Left lobe of liver (tissue), 2 donors: ENCODE data around the gene COG5. TPM values are rescaled to one million over a fixed set of nuclear protein-coding genes. Genes with fewer than 3 reads are reported as not detected.

Source experiments
- ATAC-seq: fragments of 200-7000 bp; cut with Tn5 transposase; one replicate; pipeline ENCODE4 v1.9.1; 2020; ENCODE audit warnings: mild to moderate bottlenecking, moderate library complexity
- DNase-seq: peaks from one replicate; pipeline ENCODE4 v3.0.0-alpha.2; 2020; ENCODE audit warnings: low spot score
- total RNA-seq: library from RNA; stranded (reverse); gene quantifications from one replicate; pipeline ENCODE4 v1.2.1, GENCODE V29; 2021
- donor health status: DM: no; HTN: no; CAD: no; lungs with moderate emphysema.
- donor health status: DM: no; HTN: yes; CAD: no.

The COG5 gene
- total RNA-seq, 1 donor from 2014 or later: 12.9 TPM

DNA sequence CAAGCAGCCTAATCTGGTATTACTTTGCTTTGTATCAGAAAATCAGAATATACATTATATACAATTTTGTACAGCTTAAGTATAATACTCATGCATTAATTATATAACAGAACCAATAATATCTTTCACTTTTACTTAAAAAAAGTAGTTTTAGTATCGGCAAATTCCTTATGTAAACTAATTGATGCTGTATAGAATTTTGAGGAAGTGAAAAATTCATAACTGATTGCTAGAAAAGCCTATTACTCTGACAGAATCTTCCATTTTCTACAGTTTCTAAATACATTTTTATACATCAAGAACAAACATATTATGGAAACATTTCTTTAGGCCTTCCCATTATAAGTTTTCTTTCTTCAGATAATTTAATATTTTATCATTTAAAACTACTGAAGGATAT lies 217.8 kb downstream of the COG5 start:
- DNase-seq (no peak), ATAC-seq (no peak)

DNA sequence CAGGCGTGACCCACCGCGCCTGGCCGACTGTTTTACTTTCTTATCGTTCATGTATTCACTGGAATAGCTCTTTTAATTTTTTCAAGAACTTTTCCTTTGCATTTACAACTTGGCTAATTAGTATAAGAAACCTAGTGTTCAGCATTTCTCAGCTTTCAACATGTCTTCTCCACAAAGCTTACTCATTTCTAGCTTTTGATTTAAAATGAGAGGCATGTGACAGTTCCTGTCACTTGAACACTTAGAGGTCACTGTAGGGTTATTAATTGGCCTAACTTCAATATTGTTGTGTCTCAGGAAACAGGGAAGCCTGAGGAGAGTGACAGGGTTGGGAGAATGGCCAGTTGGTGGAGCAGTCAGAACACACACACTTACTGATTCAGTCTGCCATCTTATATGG lies 218.9 kb downstream of the COG5 start:
- DNase-seq (no peak), ATAC-seq (no peak)

DNA sequence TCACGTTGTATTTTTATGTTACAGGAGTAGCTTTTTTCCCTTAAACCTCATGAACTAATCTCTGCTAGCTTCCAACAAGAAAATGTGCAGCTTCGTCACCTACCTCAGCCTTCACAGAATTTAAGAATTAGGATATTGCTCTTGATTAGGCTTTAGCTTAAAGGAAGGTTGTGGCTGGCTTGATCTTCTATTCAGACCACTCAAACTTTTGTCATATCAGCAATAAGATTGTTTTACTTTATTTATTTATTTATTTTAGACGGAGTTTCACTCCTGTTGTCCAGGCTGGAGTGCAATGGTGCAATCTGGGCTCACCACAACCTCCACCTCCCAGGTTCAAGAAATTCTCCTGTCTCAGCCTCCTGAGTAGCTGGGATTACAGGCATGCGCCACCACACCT lies 219.4 kb downstream of the COG5 start:
- no peak for ATAC-seq
- DNase-seq: no peak

DNA sequence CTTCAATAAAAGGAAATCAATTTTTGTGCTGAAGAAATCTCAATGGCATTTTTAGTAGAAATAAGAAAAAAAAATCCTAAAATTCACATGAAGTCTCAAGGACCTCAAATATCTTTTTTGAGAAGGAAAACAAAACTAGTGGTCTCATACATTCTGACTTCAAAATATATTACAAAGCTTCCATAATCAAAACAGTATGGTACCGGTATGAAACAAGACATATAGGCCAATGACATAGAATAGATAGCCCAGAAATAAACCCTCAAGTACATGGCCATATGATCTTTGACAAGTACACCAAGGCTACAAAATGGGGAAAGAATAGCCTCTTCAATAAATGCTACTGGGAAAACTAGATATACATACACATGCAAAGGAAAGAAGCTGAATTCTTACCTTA lies 225.6 kb downstream of the COG5 start:
- ATAC-seq: no peak
- no peak for DNase-seq

DNA sequence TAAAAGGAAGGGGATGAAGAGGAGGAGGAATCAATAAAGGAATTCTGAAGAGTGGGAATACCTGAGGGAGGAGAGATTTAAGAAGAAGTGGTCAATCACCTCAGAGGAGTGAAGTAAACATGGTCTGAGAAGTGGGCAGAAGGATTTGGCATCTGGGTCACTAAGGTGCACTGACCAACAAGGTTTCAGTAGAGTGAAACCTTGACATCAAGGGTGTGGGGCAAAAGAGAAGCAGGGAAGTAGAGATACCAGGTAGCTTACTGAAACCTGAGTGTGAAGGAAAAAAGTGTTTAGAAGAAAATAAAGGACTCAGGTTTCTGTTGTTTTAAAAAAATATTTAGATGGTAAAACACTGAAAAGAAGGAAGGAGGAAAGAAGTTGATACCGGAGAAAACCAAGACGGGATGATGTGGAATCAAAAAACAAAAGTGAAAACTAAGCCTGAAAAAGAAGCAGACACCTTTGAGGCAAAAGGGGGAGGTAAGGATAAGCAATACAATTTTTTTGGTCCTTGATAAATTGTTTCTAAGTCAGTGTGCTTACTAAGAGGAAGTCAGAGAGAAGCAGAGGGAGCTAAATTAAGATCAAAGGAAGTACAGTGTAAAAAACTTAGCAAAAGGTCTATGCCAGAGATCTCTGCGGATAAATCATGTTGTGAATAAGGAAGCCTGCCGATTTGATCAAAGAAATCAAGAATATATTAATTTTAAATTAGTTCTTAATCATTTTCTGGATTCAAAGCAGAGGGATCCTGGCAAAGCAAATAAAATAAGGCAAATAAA lies 231.0 kb downstream of the COG5 start:
- ATAC-seq (no peak), DNase-seq (no peak)

DNA sequence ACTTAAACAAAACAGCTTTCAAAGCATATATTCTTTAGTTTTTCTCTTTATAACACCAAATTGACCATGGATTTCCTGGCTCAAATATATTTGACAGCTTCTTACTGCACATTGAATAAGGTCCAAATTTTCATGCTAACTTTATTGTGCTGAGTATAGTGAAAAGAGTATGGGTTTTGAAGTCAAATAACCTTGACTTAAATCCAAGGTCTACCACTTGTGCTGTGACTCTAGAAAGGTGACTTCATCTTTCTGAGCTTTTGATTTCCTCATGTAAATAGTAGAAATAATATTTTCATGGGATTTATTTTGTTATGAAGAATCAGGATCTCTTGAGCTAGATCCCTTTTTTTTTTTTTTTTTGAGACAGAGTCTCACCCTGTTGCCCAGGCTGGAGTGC lies 233.2 kb downstream of the COG5 start:
- no peak for DNase-seq
- no peak for ATAC-seq

DNA sequence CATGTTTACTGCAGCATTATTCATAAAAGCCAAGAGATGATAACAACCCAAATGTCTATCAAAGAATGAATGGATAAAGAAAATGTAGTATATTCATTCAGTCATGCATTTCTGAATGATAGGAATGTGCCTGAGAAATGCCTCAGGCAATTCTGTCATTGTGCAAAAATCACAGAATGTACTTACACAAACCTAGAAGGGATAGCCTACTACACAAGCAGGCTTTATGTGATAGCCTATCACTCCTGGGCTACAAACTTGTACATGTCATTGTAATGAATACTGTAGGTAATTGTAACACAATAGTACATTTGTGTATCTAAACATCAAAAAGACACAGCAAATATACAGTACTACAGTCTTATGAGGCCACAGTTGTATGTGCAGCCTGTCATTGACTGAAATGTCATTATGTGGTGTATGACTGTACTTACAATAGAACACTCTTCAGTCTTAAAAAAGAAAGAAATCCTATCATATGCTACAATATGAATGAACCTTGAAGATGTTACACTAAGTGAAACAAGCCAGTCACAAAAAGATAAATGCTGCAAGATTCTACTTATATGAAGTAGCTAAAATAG lies 235.6 kb downstream of the COG5 start:
- DNase-seq: no peak
- no peak for ATAC-seq

DNA sequence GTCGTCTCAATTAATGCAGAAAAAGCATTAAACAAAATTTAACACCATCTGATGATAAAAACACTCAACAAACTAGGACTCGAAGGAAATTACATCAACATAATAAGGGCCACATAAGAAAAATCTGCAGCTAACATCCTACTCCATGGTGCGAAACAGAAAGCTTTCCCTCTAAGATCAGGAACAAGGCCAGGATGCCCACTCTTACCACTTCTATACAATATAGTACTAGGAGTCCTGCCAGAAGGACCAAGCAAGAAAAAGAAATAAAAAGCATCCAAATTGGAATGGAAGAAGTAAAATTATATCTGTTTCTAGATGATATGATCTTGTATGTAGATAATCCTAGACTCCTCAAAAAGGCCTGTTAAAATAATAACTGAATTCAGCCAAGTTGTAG lies 237.7 kb downstream of the COG5 start:
- ATAC-seq (no peak), DNase-seq (no peak)

DNA sequence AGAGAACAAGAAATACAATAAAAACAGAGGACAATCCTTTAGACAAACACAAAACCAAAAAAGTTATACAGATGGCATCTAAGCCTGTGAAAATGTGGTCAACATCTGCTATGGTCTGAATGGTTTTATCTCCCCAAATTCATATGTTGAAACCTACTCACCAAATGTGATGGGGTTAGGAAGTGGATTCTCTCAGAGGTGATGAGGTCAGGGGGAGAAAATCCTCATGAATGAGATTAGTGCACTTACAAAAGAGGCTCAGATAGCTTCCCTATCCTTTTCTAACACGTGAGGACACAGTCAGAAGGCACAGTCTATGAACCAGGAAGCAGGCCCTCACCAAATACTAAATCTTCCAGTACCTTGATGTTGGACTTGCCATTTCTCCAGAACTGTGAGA lies 241.7 kb downstream of the COG5 start:
- ATAC-seq: no peak
- no peak for DNase-seq

DNA sequence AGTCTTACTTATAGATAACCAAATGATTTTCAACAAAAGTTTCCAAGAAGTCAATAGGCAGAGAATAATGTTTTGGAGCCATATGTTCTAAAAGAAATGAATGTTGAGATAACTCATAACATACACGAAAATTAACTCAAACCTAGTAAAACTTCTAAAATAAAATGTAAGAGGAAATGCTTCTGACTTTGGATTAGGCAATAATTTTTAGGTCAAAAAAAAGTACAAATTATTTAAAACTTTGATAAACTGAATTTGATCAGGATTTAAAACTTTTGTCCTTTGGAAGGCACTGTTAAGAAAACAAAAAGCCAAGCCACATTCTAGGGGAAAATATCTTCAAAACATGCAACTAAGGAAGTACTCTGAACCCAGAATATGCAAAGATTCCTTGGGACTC lies 242.1 kb downstream of the COG5 start:
- ATAC-seq (no peak), DNase-seq (no peak)

DNA sequence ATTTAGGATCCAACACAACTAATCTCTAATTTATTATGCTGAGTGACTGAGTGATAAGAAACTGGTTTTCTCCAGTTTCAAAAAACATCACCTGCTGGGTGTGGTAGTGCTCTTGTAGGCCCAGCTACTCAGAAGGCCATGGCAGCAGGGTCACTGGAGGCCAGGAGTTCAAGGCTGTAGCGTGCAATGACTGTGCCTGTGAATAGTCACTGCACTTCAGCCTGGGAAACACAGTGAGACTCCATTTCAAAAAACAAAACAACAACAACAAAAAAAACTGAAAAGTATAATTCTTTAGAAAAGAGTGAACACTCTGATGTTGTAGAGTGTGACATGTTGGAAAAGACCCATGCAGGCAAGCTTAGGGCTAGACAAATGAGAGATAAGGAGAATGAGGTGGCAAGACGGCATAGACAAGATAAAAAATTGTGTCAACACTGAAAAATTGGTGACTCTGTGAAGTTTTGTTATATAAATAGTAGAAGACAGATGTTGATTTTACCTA lies 243.9 kb downstream of the COG5 start:
- no peak for ATAC-seq

DNA sequence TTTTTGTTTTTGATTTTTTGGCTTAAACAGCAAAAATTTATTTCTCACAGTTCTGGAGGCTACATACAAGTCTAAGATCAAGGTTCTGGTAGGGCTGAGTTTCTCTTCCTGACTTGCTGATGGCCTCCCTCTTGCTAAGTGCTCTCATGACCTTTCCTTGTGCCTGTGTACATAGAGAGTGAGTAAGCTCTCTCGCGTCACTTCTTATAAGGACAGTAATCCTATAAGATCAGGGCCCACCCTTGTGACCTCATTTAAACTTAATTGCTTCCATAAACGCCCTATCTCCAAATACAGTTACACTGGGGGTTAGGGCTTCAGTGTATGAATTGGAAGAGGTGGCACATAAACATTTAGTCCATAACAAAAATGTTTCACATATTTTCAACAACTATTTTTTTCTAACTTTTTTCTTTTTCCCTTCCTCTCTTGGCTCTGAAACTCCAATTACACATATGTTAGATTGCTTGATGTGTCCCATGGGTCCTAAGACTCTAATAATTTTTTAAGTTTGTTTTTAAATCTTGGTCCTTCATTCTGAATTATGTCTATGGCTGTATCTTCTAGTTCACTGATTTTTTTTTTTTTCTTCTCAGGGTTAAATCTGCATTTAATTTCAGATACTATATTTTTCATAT lies 245.1 kb downstream of the COG5 start:
- DNase-seq (no peak), ATAC-seq (no peak)

More for the DNA sequence above, 243.9 kb downstream of the COG5 start:
- DNase-seq: no peak

DNA sequence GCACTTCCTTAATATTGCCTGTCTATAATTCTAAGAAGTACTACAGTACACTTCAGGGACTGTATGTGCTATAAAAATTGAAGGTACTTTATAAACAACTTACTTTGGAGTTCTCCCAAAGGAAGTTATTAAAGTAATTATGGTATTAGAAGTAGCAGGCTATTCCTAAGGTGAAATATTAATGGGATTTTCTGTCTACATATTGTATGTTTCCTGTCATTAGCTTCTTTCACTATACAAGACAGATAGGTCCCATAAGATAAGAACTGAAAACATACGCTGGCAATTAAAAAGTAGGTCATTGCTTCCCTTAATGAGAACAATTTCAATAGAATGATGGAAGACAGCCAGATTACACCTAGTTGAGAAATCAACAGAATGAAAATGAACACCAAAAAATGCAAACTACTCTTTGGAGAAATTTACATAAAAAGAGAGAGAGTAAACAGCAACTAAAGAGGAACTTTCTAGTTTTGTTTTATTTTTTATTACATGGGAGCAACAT lies 248.0 kb downstream of the COG5 start:
- ATAC-seq (no peak), DNase-seq (no peak)

DNA sequence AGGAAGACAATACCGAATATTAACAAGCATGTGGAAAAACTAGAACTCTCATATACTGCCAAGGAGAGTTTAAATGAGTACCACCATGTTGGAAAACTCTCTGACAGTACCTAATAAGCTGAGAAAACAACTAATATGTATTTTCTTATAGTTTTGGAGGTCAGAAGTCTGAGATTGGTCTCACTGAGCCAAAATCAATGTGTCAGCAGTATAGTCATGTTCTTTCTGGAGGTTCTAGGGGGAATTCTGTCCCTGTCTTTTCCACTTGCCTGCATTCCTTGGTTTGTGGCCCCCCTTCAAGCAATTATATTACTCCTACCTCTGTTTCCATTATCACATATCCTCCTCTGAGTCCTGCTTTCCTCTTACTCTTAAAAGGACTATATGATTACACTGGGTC lies 250.4 kb downstream of the COG5 start:
- ATAC-seq (no peak), DNase-seq (no peak)

DNA sequence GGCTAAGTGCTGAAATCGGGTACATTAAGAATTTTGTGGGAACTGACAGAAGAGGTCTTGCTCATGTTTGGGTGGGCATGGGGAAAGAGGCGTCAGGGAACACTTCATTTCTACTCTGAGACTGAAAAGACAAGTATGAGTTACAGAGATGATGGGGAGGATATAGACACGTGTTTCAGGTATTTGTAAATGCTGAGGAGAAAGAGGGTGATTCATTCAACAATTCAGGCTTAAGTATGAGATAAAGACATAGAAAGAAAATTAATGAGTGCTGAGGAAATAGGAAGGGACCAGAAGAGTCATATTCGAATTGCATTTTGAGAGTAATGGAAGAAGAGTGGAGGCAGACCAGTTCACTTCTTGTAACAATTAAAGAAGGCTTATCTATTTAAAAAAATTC lies 251.3 kb downstream of the COG5 start:
- ATAC-seq (no peak), DNase-seq (no peak)

DNA sequence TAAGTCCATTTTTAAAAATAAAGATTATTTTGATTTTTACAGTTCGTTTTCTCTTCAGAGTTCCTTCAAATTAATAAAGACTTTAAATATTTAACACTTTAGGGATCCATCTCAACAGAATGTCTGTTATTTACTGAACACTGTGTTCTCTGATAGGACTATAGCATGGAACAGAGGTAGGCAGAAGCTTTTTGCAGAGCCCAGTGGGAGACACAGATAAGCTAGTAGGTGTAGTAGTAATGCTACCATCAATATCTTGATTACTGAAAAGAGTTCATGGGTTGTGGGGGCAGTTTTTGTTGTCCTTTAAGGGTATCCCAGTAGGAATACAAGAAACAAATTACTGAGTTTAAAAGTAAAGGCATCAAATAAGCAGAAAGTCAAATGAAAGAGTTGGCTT lies 254.4 kb downstream of the COG5 start:
- DNase-seq (no peak), ATAC-seq (no peak)

DNA sequence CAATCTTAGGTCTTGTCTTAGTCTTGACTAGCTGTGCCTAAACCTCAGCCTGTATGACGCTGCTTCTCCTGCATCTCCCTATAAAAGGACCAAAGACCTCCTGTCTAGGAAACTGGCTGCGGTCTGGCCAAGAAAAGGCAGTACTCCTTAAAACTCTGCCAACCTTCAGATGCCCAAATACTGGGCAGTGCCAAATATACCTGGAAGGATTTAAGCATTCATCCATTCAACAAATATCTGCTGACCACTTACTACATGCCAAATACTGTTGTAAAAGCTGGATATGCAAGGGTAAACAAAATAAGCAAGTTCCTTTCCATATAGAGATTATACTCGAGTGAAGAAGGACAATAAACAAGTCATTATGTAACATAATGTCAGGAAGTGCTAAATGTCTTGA lies 259.1 kb downstream of the COG5 start:
- no peak for DNase-seq

DNA sequence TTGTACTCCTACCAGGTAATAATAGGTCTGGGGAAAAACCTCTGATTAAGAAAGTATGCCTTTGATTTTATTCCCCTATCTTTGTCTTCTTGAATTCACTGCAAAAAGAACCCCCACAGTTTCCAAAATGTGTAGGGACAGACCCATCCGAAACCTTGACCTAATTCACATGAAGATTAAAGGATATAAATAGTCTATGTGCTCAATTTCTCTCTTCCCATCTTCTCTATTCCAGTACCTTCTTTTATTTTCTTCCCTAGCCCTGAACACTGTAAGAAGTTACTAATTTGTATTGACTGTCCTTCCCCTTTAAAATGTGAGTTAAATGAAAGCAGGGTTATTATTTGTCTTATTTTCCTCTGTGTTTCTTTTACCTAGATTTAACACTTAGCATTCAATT lies 259.7 kb downstream of the COG5 start:
- no peak for ATAC-seq
- no peak for DNase-seq

More for the DNA sequence above, 259.1 kb downstream of the COG5 start:
- no peak for ATAC-seq

DNA sequence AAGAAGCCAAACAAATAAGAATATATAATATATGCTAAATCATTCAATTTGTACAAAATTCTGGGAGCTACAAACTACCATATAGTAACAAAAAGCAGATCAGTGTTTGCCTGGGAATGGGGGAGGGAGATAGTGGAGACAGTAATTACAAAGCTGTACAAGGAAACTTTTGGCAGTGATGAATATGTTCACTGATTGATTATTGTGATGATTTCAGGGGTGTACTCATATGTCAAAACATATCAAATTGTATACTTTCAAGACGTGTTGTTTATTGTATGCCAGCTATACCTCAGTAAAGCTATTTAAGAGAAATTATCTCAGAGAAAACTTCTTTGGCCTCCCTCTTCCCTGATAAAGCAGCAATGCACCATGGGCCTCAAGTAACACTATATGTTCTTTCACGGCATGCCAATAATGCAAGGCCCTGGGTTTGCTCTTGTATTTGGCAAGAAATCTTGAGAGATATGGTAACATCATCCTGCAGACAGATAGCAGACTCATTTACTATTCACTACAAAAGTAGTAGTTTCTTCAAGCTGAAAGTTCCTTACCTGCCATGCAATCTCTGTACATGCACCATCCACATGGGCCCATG lies 261.4 kb downstream of the COG5 start:
- no peak for DNase-seq
- no peak for ATAC-seq

DNA sequence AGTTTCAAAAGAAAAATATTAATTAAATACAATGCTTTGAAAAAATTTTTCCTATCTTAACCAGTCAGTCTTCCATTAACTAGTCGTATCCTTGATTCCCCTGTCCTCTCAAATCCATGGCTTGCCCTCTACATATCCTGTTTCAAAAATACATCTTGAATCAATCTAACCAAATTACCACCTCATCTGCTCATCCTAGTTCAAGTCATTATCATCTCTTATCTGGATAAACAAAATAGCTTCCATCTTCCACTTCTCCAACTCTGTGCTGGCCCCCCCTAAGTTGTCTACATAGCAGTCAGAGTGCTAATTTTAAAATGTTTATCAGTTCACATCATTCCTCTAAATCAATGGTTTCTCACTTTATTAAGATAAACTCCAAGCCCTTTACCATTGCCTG lies 269.5 kb downstream of the COG5 start:
- DNase-seq: no peak
- no peak for ATAC-seq

DNA sequence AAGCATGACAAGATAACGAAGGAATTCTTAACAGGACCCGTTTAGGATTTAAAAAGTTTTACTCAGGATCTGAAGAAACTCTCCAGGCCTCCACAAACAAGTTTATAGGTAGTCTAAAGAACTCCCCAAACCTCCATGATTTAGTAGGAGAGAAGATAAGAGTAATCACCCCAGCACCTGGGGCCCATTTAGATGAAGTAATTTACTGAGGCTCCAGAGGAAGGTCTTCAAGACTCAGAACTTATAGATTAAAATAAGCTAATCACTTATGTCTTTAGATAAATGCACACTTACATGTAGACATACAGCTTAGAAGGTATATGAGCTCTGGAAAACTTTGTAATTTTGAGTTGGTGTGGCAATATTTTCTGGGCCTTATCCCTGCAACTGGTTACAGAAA lies 271.1 kb downstream of the COG5 start:
- ATAC-seq (no peak), DNase-seq (no peak)

DNA sequence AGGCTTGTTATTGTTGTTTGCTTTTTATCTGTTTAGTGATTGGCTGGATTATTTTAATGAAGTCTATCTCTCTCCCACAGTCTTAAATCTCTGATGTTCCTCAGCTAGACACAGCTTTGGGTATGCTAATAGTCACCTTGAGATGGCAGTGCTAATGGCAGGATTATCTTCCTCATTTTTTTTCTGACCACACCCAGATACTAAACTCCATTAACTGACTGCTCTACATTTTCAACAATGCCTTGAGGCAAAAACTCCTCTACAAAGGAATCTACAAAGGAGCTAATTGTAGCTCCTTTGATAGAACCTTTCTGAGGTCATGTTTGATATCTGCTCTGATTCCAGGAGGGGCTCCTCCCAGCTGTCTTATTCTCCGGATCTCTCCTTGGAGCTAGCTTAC lies 272.3 kb downstream of the COG5 start:
- DNase-seq (no peak), ATAC-seq (no peak)
